BE2C (cell line): ENCODE results near the gene THY1. TPM values are rescaled to one million over a fixed set of nuclear protein-coding genes. Genes with fewer than 3 reads are reported as not detected.
A peak's percentile ranks its signal among the peaks of the same experiment; 100 is the strongest.

ENCODE experiments used
- DNase-seq: peaks from one replicate; pipeline ENCODE4 v3.0.0-alpha.2; 2020
- H3K27me3 ChIP-seq: fragments of 250-450 bp; sonication (Bioruptor Pico); 2 replicates; pipeline ENCODE4 v1.5.1; 2020; ENCODE audit warnings: mild to moderate bottlenecking
- H3K36me3 ChIP-seq: fragments of 250-450 bp; sonication (Bioruptor Pico); 2 replicates; pipeline ENCODE4 v1.5.1; 2020; ENCODE audit warnings: mild to moderate bottlenecking
- H3K4me1 ChIP-seq: fragments of 250-450 bp; sonication (Bioruptor Pico); 2 replicates; pipeline ENCODE4 v1.5.1; 2020
- H3K4me3 ChIP-seq: 2 replicates; pipeline ENCODE4 v1.5.1; 2011; ENCODE audit warnings: low read depth, low read length
- H3K9me3 ChIP-seq: fragments of 250-450 bp; sonication (Bioruptor Pico); 2 replicates; pipeline ENCODE4 v1.5.1; 2020
- CTCF ChIP-seq: IDR thresholded peaks from 2 replicates; pipeline ENCODE4 v1.5.1; 2012; ENCODE audit warnings: mild to moderate bottlenecking, low read depth, low read length
- polyA plus RNA-seq: library from polyadenylated mRNA; unstranded; fragments of >200 nt; gene quantifications from one replicate; pipeline ENCODE4 v1.2.1, GENCODE V29; 2012; ENCODE audit warnings: low read depth, missing spikeins; ENCODE audit not compliant: insufficient read length, insufficient read depth

Gene THY1
- 1,337 TPM for polyA plus RNA-seq

- Histone ChIP-seq H3K4me1 (peaks cover 18% of the 10 kb centered on the region), H3K27me3 (no peaks in the 10 kb centered on the region), H3K36me3 (peaks cover 37% of the 10 kb centered on the region), H3K9me3 (no peaks in the 10 kb centered on the region), H3K4me3 (peak within 1 kb of the TSS; percentile 81)
- peak; percentile 84 for DNase-seq
- no peak for TF ChIP-seq CTCF
These were observed at the start of gene THY1 for GRCh38 chr11:119422809-119423508. Gene THY1 (minus strand): TSS chr11:119423172. CDS start chr11:119420905, 2,267 bp downstream.

GRCh38 chr11:119472186-119472855, 49.3 kb upstream of the THY1 start:
- no peak for DNase-seq
- Histone ChIP-seq H3K4me3 (no peak overlapping the region), H3K4me1 (peaks cover 28% of the 10 kb centered on the region), H3K36me3 (no peaks in the 10 kb centered on the region), H3K27me3 (no peaks in the 10 kb centered on the region), H3K9me3 (no peaks in the 10 kb centered on the region)
- TF ChIP-seq CTCF = no peak

- DNase-seq = no peak
- Histone ChIP-seq H3K4me1 (peaks cover 28% of the 10 kb centered on the region), H3K9me3 (no peaks in the 10 kb centered on the region), H3K27me3 (no peaks in the 10 kb centered on the region), H3K4me3 (no peak overlapping the region), H3K36me3 (no peaks in the 10 kb centered on the region)
- TF ChIP-seq CTCF = no peak
These were observed 48.4 kb upstream of the THY1 start for GRCh38 chr11:119471329-119471728.

GRCh38 chr11:119470317-119471291, 47.6 kb upstream of the THY1 start:
- Histone ChIP-seq H3K36me3 (no peaks in the 10 kb centered on the region), H3K9me3 (no peaks in the 10 kb centered on the region), H3K27me3 (no peaks in the 10 kb centered on the region), H3K4me3 (no peak overlapping the region), H3K4me1 (peaks cover 28% of the 10 kb centered on the region)
- DNase-seq = peak; percentile 64
- no peak for TF ChIP-seq CTCF

- DNase-seq = no peak
- Histone ChIP-seq H3K27me3 (no peaks in the 10 kb centered on the region), H3K9me3 (no peaks in the 10 kb centered on the region), H3K36me3 (no peaks in the 10 kb centered on the region), H3K4me3 (no peak overlapping the region), H3K4me1 (peaks cover 28% of the 10 kb centered on the region)
- TF ChIP-seq CTCF = no peak
These were observed 46.5 kb upstream of the THY1 start for GRCh38 chr11:119469506-119469905.
